ENCODE data around the gene TMEM131. TPM values are rescaled to one million over a fixed set of nuclear protein-coding genes. Genes with fewer than 3 reads are reported as not detected.

The TMEM131 gene
- total and polyA plus RNA-seq, 2 donors = 11.4 to 15.6 TPM

DNA sequence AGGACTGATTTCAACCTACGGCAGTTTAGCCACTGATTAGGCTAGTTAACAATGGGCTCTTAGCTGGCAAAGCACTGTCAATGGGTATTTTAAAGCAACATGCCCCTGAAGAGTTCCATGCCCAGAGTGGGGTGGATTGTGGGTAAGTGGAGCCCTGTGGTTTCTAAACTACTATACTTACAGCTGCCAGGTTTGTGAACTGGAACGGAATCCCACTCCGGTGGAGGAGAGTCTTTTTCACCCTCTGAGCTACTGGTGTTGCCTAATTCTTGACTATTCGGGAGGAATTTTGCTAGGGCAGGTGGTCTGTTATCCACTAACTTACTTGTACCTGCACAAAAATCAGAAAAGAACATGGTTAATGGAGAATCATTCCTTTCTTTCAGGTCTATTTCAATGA, 229.8 kb downstream of the TMEM131 start:
- H3K36me3 ChIP-seq (ENCODE audit: control insufficient read depth in 2 of 2, insufficient read depth in 2 of 2, low read length in 1 of 2) = peaks cover 20 to 41% of the 10 kb centered on the region in 2 donors
- no peaks in the 10 kb centered on the region for H3K4me1 ChIP-seq (ENCODE audit: control insufficient read depth in 2 of 2, insufficient read depth in 2 of 2, low read length in 2 of 2)
- DNase-seq (ENCODE audit: low read depth in 6 of 9, low spot score in 9 of 9) = no peak
- no peaks in the 10 kb centered on the region for H3K27me3 ChIP-seq (ENCODE audit: control insufficient read depth in 2 of 2, insufficient read depth in 1 of 2, low read length in 1 of 2)
- H3K4me3 ChIP-seq (ENCODE audit: low read length in 2 of 2) = no peak overlapping the region
- 96% methylated on average over 4 of the region's 4 CpGs for WGBS
- H3K9me3 ChIP-seq (ENCODE audit: control insufficient read depth in 2 of 2, insufficient read depth in 1 of 2, low read length in 1 of 2) = no peaks in the 10 kb centered on the region
- no peak overlapping the region for H3K27ac ChIP-seq (ENCODE audit: low read depth in 1 of 2, low read length in 1 of 2)

- 96% methylated on average over 11 of the region's 11 CpGs for WGBS
- no peak for DNase-seq (ENCODE audit: low read depth in 6 of 9, low spot score in 9 of 9)
- Histone ChIP-seq H3K9me3 (ENCODE audit: control insufficient read depth in 2 of 2, insufficient read depth in 1 of 2, low read length in 1 of 2) (no peaks in the 10 kb centered on the region), H3K27me3 (ENCODE audit: control insufficient read depth in 2 of 2, insufficient read depth in 1 of 2, low read length in 1 of 2) (no peaks in the 10 kb centered on the region), H3K36me3 (ENCODE audit: control insufficient read depth in 2 of 2, insufficient read depth in 2 of 2, low read length in 1 of 2) (peaks cover 26 to 50% of the 10 kb centered on the region in 2 donors), H3K27ac (ENCODE audit: low read depth in 1 of 2, low read length in 1 of 2) (no peak overlapping the region), H3K4me3 (ENCODE audit: low read length in 2 of 2) (no peak overlapping the region), H3K4me1 (ENCODE audit: control insufficient read depth in 2 of 2, insufficient read depth in 2 of 2, low read length in 2 of 2) (peaks cover 0 to 2% of the 10 kb centered on the region in 2 donors)
Measured at GRCh38 chr2:97764559-97765263, 231.0 kb downstream of the TMEM131 start.

DNA sequence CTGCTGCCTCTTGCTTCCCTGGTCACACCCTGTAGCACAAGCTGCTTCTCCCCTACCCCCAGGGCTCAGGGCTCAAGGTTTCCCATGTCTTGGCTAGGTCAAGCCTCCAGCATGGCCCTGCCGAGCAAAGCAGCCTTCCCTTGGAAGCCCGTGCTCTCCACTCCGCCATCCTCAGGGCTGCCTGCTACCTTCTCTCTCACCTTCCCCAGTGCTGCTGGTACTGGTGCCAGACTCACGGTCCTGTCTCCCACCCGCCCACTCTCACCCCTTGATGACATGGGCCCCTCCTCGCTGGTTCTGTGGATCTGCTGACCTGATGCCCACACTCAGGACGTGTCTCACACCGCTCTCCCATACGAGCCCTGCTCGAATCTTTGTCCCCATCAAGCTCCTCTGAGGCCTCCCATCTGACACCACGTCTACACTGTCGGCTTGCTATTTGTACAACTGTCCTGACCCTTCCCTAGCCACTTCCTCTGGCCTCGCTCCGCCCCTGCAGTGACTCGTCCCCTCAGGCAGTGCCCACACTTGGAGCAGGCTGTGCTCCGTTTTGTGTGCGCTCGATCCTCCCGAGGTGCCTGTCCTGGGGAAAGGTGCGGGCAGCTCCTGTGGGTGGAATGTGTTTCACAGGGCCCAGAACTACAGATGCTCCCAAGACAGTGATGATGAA, 232.4 kb downstream of the TMEM131 start:
- H3K27ac ChIP-seq (ENCODE audit: low read depth in 1 of 2, low read length in 1 of 2) = no peak overlapping the region
- 98% methylated on average over 20 of the region's 20 CpGs for WGBS
- peaks cover 35 to 62% of the 10 kb centered on the region in 2 donors for H3K36me3 ChIP-seq (ENCODE audit: control insufficient read depth in 2 of 2, insufficient read depth in 2 of 2, low read length in 1 of 2)
- H3K9me3 ChIP-seq (ENCODE audit: control insufficient read depth in 2 of 2, insufficient read depth in 1 of 2, low read length in 1 of 2) = no peaks in the 10 kb centered on the region
- peaks cover 0 to 2% of the 10 kb centered on the region in 2 donors for H3K4me1 ChIP-seq (ENCODE audit: control insufficient read depth in 2 of 2, insufficient read depth in 2 of 2, low read length in 2 of 2)
- no peak for DNase-seq (ENCODE audit: low read depth in 6 of 9, low spot score in 9 of 9)
- H3K4me3 ChIP-seq (ENCODE audit: low read length in 2 of 2) = no peak overlapping the region
- no peaks in the 10 kb centered on the region for H3K27me3 ChIP-seq (ENCODE audit: control insufficient read depth in 2 of 2, insufficient read depth in 1 of 2, low read length in 1 of 2)

DNA sequence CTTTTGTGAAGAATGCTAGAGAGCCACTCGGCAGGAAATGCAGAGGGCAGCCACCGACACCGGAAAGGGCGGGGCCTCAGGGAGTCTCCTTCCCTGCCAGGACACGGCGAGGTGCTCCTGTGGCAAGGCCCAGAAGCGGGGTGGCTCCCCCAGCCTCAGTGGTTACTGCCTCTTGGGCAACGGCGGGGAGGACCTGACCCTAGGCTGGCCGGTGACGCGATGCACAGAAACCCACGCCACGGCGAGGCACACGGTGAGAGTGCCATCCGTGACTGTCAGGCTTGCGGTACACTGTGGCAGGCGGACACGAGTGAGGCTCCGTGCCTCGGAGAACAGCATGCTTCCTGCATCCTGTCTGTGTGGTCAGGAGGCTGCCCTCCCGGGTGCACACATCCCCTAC, 234.6 kb downstream of the TMEM131 start:
- no peak overlapping the region for H3K27ac ChIP-seq (ENCODE audit: low read depth in 1 of 2, low read length in 1 of 2)
- H3K4me1 ChIP-seq (ENCODE audit: control insufficient read depth in 2 of 2, insufficient read depth in 2 of 2, low read length in 2 of 2) = peaks cover 0 to 2% of the 10 kb centered on the region in 2 donors
- H3K9me3 ChIP-seq (ENCODE audit: control insufficient read depth in 2 of 2, insufficient read depth in 1 of 2, low read length in 1 of 2) = no peaks in the 10 kb centered on the region
- 87% methylated on average over 23 of the region's 23 CpGs for WGBS
- H3K4me3 ChIP-seq (ENCODE audit: low read length in 2 of 2) = no peak overlapping the region
- no peaks in the 10 kb centered on the region for H3K27me3 ChIP-seq (ENCODE audit: control insufficient read depth in 2 of 2, insufficient read depth in 1 of 2, low read length in 1 of 2)
- H3K36me3 ChIP-seq (ENCODE audit: control insufficient read depth in 2 of 2, insufficient read depth in 2 of 2, low read length in 1 of 2) = peaks cover 46 to 71% of the 10 kb centered on the region in 2 donors
- no peak for DNase-seq (ENCODE audit: low read depth in 6 of 9, low spot score in 9 of 9)

GRCh38 chr2:97760480-97761049, 235.2 kb downstream of the TMEM131 start:
- DNase-seq (ENCODE audit: low read depth in 6 of 9, low spot score in 9 of 9) = no peak
- H3K36me3 ChIP-seq (ENCODE audit: control insufficient read depth in 2 of 2, insufficient read depth in 2 of 2, low read length in 1 of 2) = peaks cover 50 to 68% of the 10 kb centered on the region in 2 donors
- no peak overlapping the region for H3K4me3 ChIP-seq (ENCODE audit: low read length in 2 of 2)
- no peaks in the 10 kb centered on the region for H3K27me3 ChIP-seq (ENCODE audit: control insufficient read depth in 2 of 2, insufficient read depth in 1 of 2, low read length in 1 of 2)
- H3K27ac ChIP-seq (ENCODE audit: low read depth in 1 of 2, low read length in 1 of 2) = no peak overlapping the region
- H3K4me1 ChIP-seq (ENCODE audit: control insufficient read depth in 2 of 2, insufficient read depth in 2 of 2, low read length in 2 of 2) = peaks cover 0 to 5% of the 10 kb centered on the region in 2 donors
- WGBS = 98% methylated on average over 17 of the region's 17 CpGs
- no peaks in the 10 kb centered on the region for H3K9me3 ChIP-seq (ENCODE audit: control insufficient read depth in 2 of 2, insufficient read depth in 1 of 2, low read length in 1 of 2)

DNA sequence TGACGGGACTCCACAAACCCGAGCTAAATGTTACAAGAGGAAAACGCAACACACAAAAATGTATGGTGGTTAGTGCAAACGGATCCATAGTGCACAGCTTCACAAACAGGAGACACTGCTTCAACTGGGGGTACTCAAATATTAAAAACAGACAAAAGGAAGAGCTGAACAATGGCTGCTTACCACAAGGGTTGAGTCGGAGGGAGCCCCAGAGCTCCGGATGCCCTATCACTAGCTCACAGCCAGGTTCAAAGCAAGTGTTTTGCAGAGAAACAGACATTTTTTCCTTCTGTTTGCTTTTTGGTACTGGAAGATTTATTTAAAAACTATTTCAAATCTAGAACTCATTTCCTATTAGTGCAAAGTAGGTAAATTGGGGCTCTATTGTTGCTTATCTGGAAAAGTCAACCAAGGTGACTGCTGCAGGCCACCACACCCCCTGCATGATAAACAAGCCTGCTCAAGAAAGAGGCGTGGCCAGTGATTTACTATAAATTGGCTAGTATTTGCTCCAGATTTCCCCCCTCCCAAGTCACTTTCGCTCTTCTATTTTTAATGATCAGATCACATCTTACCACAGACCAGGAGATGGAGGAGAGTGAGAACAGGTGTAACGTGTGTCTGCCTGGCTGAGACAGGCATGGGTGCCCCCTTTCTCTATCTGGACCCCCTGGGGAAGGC, 235.9 kb downstream of the TMEM131 start:
- no peak overlapping the region for H3K27ac ChIP-seq (ENCODE audit: low read depth in 1 of 2, low read length in 1 of 2)
- no peaks in the 10 kb centered on the region for H3K9me3 ChIP-seq (ENCODE audit: control insufficient read depth in 2 of 2, insufficient read depth in 1 of 2, low read length in 1 of 2)
- no peaks in the 10 kb centered on the region for H3K27me3 ChIP-seq (ENCODE audit: control insufficient read depth in 2 of 2, insufficient read depth in 1 of 2, low read length in 1 of 2)
- WGBS = 98% methylated on average over 9 of the region's 9 CpGs
- no peak for DNase-seq (ENCODE audit: low read depth in 6 of 9, low spot score in 9 of 9)
- peaks cover 50 to 63% of the 10 kb centered on the region in 2 donors for H3K36me3 ChIP-seq (ENCODE audit: control insufficient read depth in 2 of 2, insufficient read depth in 2 of 2, low read length in 1 of 2)
- peaks cover 0 to 9% of the 10 kb centered on the region in 2 donors for H3K4me1 ChIP-seq (ENCODE audit: control insufficient read depth in 2 of 2, insufficient read depth in 2 of 2, low read length in 2 of 2)
- no peak overlapping the region for H3K4me3 ChIP-seq (ENCODE audit: low read length in 2 of 2)

DNA sequence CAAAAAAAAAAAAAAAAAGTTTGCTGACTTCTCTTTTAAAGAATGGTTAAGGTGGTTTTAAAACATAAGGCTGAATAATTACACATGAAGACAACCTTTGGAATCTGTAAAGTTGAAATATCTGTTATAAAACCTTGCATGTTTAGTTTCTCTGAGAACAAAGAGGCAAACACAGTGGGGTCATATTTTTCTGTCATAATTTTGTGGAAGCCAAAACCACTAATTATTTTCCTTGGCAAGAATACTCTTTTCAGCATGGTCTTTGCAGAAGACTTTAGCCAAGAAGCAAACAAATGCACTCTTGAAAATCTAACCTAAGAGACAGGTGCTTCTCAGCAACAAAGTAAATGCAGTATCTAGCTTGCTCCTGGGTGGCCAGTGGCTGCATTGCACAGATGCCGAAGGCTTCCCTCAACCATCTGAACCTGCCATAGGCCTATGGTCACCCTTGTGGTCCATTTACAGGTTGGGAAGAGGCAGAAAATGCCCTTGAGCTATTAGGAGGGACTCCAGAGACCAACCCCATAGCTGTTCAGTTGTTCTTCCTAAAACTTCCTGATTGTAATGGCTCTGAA, 237.5 kb downstream of the TMEM131 start:
- H3K9me3 ChIP-seq (ENCODE audit: control insufficient read depth in 2 of 2, insufficient read depth in 1 of 2, low read length in 1 of 2) = no peaks in the 10 kb centered on the region
- no peak for DNase-seq (ENCODE audit: low read depth in 6 of 9, low spot score in 9 of 9)
- H3K27me3 ChIP-seq (ENCODE audit: control insufficient read depth in 2 of 2, insufficient read depth in 1 of 2, low read length in 1 of 2) = no peaks in the 10 kb centered on the region
- no peak overlapping the region for H3K4me3 ChIP-seq (ENCODE audit: low read length in 2 of 2)
- H3K4me1 ChIP-seq (ENCODE audit: control insufficient read depth in 2 of 2, insufficient read depth in 2 of 2, low read length in 2 of 2) = peaks cover 0 to 12% of the 10 kb centered on the region in 2 donors
- no peak overlapping the region for H3K27ac ChIP-seq (ENCODE audit: low read depth in 1 of 2, low read length in 1 of 2)
- H3K36me3 ChIP-seq (ENCODE audit: control insufficient read depth in 2 of 2, insufficient read depth in 2 of 2, low read length in 1 of 2) = peaks cover 45 to 52% of the 10 kb centered on the region in 2 donors
- 95% methylated on average over 1 of the region's 1 CpG for WGBS

- no peak overlapping the region for H3K4me3 ChIP-seq (ENCODE audit: low read length in 2 of 2)
- no peak overlapping the region for H3K27ac ChIP-seq (ENCODE audit: low read depth in 1 of 2, low read length in 1 of 2)
- H3K9me3 ChIP-seq (ENCODE audit: control insufficient read depth in 2 of 2, insufficient read depth in 1 of 2, low read length in 1 of 2) = no peaks in the 10 kb centered on the region
- H3K27me3 ChIP-seq (ENCODE audit: control insufficient read depth in 2 of 2, insufficient read depth in 1 of 2, low read length in 1 of 2) = no peaks in the 10 kb centered on the region
- H3K4me1 ChIP-seq (ENCODE audit: control insufficient read depth in 2 of 2, insufficient read depth in 2 of 2, low read length in 2 of 2) = peaks cover 0 to 12% of the 10 kb centered on the region in 2 donors
- 98% methylated on average over 18 of the region's 18 CpGs for WGBS
- peaks cover 41 to 48% of the 10 kb centered on the region in 2 donors for H3K36me3 ChIP-seq (ENCODE audit: control insufficient read depth in 2 of 2, insufficient read depth in 2 of 2, low read length in 1 of 2)
- no peak for DNase-seq (ENCODE audit: low read depth in 6 of 9, low spot score in 9 of 9)
Measured at GRCh38 chr2:97757062-97757461, 238.7 kb downstream of the TMEM131 start.

Data from thymus (tissue), 11 donors.